ENCODE results near the gene PEAR1. TPM values are rescaled to one million over a fixed set of nuclear protein-coding genes. Genes with fewer than 3 reads are reported as not detected.

PEAR1 gene
- total RNA-seq, 2 experiments from 2014 or later, result not detected

GRCh38 chr1:156931211-156931952, 37.9 kb downstream of the PEAR1 start:
- Mint-ChIP-seq H3K9me3 (ENCODE audit: low read depth) (no peaks in the 10 kb centered on the region), H3K4me3 (no peak overlapping the region), H3K27me3 (peaks cover 36% of the 10 kb centered on the region), H3K4me1 (peaks cover 14% of the 10 kb centered on the region), H3K27ac (peak overlapping the region; percentile 37), H3K36me3 (ENCODE audit: low read depth) (no peaks in the 10 kb centered on the region)
- ChIA-PET CTCF (interaction anchor here (0.5 to 1.6 kb wide), 5 partner anchors 11 to 41 kb away, joined by 3 to 8 read pairs (median 4); no protein-coding TSS in a partner anchor), POLR2A (no interaction called here)
- DNase-seq, result peak; percentile 35
- ATAC-seq, result peak; percentile 50
- intact Hi-C loops (cut with DNase I, micrococcal nuclease), result no loop called here

GRCh38 chr1:156931974-156932710, 38.6 kb downstream of the PEAR1 start:
- no peak overlapping the region for H3K4me3 Mint-ChIP-seq
- peaks cover 14% of the 10 kb centered on the region for H3K4me1 Mint-ChIP-seq
- H3K9me3 Mint-ChIP-seq (ENCODE audit: low read depth), result no peaks in the 10 kb centered on the region
- peaks cover 29% of the 10 kb centered on the region for H3K27me3 Mint-ChIP-seq
- ChIA-PET POLR2A (no interaction called here), CTCF (interaction anchor here (0.5 to 2.6 kb wide), 5 partner anchors 10 to 42 kb away, joined by 3 to 10 read pairs (median 6); no protein-coding TSS in a partner anchor)
- intact Hi-C loops (cut with DNase I, micrococcal nuclease), result no loop called here
- ATAC-seq (no peak), DNase-seq (no peak)
- no peak overlapping the region for H3K27ac Mint-ChIP-seq
- H3K36me3 Mint-ChIP-seq (ENCODE audit: low read depth), result no peaks in the 10 kb centered on the region

- CTCF ChIA-PET, result interaction anchor here (0.9 to 2.6 kb wide), 3 partner anchors 8 to 42 kb away, joined by 3 to 10 read pairs (median 3); no protein-coding TSS in a partner anchor
- Mint-ChIP-seq H3K9me3 (ENCODE audit: low read depth) (no peaks in the 10 kb centered on the region), H3K4me3 (no peak overlapping the region)
These were observed 39.6 kb downstream of the PEAR1 start for GRCh38 chr1:156933136-156933535.

GRCh38 chr1:156935505-156936128, 42.1 kb downstream of the PEAR1 start:
- no peak overlapping the region for H3K27ac Mint-ChIP-seq
- intact Hi-C loops (cut with DNase I, micrococcal nuclease), result no loop called here
- DNase-seq (no peak), ATAC-seq (no peak)
- H3K4me3 Mint-ChIP-seq, result no peak overlapping the region
- no peaks in the 10 kb centered on the region for H3K9me3 Mint-ChIP-seq (ENCODE audit: low read depth)
- peaks cover 9% of the 10 kb centered on the region for H3K27me3 Mint-ChIP-seq
- CTCF ChIA-PET, result interaction anchor here (0.5 to 1.2 kb wide), 2 partner anchors 14 to 98 kb away, joined by 3 to 4 read pairs; no protein-coding TSS in a partner anchor
- H3K4me1 Mint-ChIP-seq, result peaks cover 6% of the 10 kb centered on the region
- H3K36me3 Mint-ChIP-seq (ENCODE audit: low read depth), result no peaks in the 10 kb centered on the region
- POLR2A ChIA-PET, result no interaction called here

More at GRCh38 chr1:156933136-156933535, 39.6 kb downstream of the PEAR1 start:
- Mint-ChIP-seq H3K4me1 (peaks cover 7% of the 10 kb centered on the region), H3K27me3 (peaks cover 22% of the 10 kb centered on the region), H3K27ac (no peak overlapping the region), H3K36me3 (ENCODE audit: low read depth) (no peaks in the 10 kb centered on the region)
- intact Hi-C loops (cut with DNase I, micrococcal nuclease), result no loop called here
- ATAC-seq (no peak), DNase-seq (no peak)
- POLR2A ChIA-PET, result interaction anchor here (0.6 kb wide), 1 partner anchor 36 kb away, joined by 4 read pairs; no protein-coding TSS in a partner anchor

- Mint-ChIP-seq H3K36me3 (ENCODE audit: low read depth) (no peaks in the 10 kb centered on the region), H3K9me3 (ENCODE audit: low read depth) (no peaks in the 10 kb centered on the region), H3K4me3 (no peak overlapping the region), H3K4me1 (peaks cover 4% of the 10 kb centered on the region), H3K27me3 (peaks cover 4% of the 10 kb centered on the region), H3K27ac (no peak overlapping the region)
- CTCF ChIA-PET, result interaction anchor here (0.5 to 1.2 kb wide), 3 partner anchors 10 to 101 kb away, joined by 3 to 5 read pairs (median 4); no protein-coding TSS in a partner anchor
- no peak for DNase-seq
- ATAC-seq, result no peak
- intact Hi-C loops (cut with DNase I, micrococcal nuclease), result no loop called here
- POLR2A ChIA-PET, result interaction anchor here (1.0 kb wide), 1 partner anchor 13 kb away, joined by 4 read pairs; no protein-coding TSS in a partner anchor
These were observed 42.7 kb downstream of the PEAR1 start for GRCh38 chr1:156936191-156936590.

GRCh38 chr1:156936721-156937220, 43.3 kb downstream of the PEAR1 start:
- no peak for ATAC-seq
- H3K4me1 Mint-ChIP-seq, result no peaks in the 10 kb centered on the region

GRCh38 chr1:156937883-156938282, 44.4 kb downstream of the PEAR1 start:
- H3K4me3 Mint-ChIP-seq, result no peak overlapping the region
- no peaks in the 10 kb centered on the region for H3K4me1 Mint-ChIP-seq
- ChIA-PET CTCF (interaction anchor here (0.7 to 0.8 kb wide), 2 partner anchors 10 to 18 kb away, joined by 3 to 4 read pairs; no protein-coding TSS in a partner anchor), POLR2A (no interaction called here)
- no peaks in the 10 kb centered on the region for H3K36me3 Mint-ChIP-seq (ENCODE audit: low read depth)
- intact Hi-C loops (cut with DNase I, micrococcal nuclease), result no loop called here
- no peak overlapping the region for H3K27ac Mint-ChIP-seq
- ATAC-seq, result no peak
- H3K27me3 Mint-ChIP-seq, result no peaks in the 10 kb centered on the region
- H3K9me3 Mint-ChIP-seq (ENCODE audit: low read depth), result no peaks in the 10 kb centered on the region
- DNase-seq, result no peak

More at GRCh38 chr1:156936721-156937220, 43.3 kb downstream of the PEAR1 start:
- DNase-seq, result no peak
- Mint-ChIP-seq H3K27me3 (no peaks in the 10 kb centered on the region), H3K27ac (no peak overlapping the region), H3K9me3 (ENCODE audit: low read depth) (no peaks in the 10 kb centered on the region), H3K36me3 (ENCODE audit: low read depth) (no peaks in the 10 kb centered on the region), H3K4me3 (no peak overlapping the region)
- intact Hi-C loops (cut with DNase I, micrococcal nuclease), result no loop called here
- ChIA-PET CTCF (interaction anchor here (0.5 to 1.2 kb wide), 3 partner anchors 10 to 100 kb away, joined by 3 to 5 read pairs (median 4); no protein-coding TSS in a partner anchor), POLR2A (interaction anchor here (1.0 kb wide), 1 partner anchor 12 kb away, joined by 4 read pairs; no protein-coding TSS in a partner anchor)

GRCh38 chr1:156938813-156939212, 45.3 kb downstream of the PEAR1 start:
- H3K27me3 Mint-ChIP-seq, result no peaks in the 10 kb centered on the region
- no peak overlapping the region for H3K27ac Mint-ChIP-seq
- ChIA-PET CTCF (no interaction called here), POLR2A (no interaction called here)
- intact Hi-C loops (cut with DNase I, micrococcal nuclease), result no loop called here
- DNase-seq (no peak), ATAC-seq (no peak)
- no peaks in the 10 kb centered on the region for H3K9me3 Mint-ChIP-seq (ENCODE audit: low read depth)
- no peaks in the 10 kb centered on the region for H3K36me3 Mint-ChIP-seq (ENCODE audit: low read depth)
- H3K4me1 Mint-ChIP-seq, result no peaks in the 10 kb centered on the region
- H3K4me3 Mint-ChIP-seq, result no peak overlapping the region

- intact Hi-C loops (cut with DNase I, micrococcal nuclease), result no loop called here
- H3K9me3 Mint-ChIP-seq (ENCODE audit: low read depth), result no peaks in the 10 kb centered on the region
- H3K4me3 Mint-ChIP-seq, result no peak overlapping the region
- ATAC-seq (no peak), DNase-seq (no peak)
- H3K36me3 Mint-ChIP-seq (ENCODE audit: low read depth), result no peaks in the 10 kb centered on the region
- POLR2A ChIA-PET, result no interaction called here
- H3K4me1 Mint-ChIP-seq, result no peaks in the 10 kb centered on the region
- no peak overlapping the region for H3K27ac Mint-ChIP-seq
- CTCF ChIA-PET, result no interaction called here
- H3K27me3 Mint-ChIP-seq, result no peaks in the 10 kb centered on the region
These were observed 46.3 kb downstream of the PEAR1 start for GRCh38 chr1:156939786-156940334.

GRCh38 chr1:156941675-156942074, 48.2 kb downstream of the PEAR1 start:
- Mint-ChIP-seq H3K36me3 (ENCODE audit: low read depth) (peaks cover 5% of the 10 kb centered on the region), H3K27ac (no peak overlapping the region), H3K4me3 (no peak overlapping the region), H3K4me1 (no peaks in the 10 kb centered on the region), H3K9me3 (ENCODE audit: low read depth) (no peaks in the 10 kb centered on the region), H3K27me3 (no peaks in the 10 kb centered on the region)
- intact Hi-C loops (cut with DNase I, micrococcal nuclease), result no loop called here
- ChIA-PET POLR2A (no interaction called here), CTCF (interaction anchor here (0.6 to 1.2 kb wide), 5 partner anchors 8 to 68 kb away, joined by 3 to 4 read pairs (median 3); no protein-coding TSS in a partner anchor)
- no peak for DNase-seq
- ATAC-seq, result no peak

- intact Hi-C loops (cut with DNase I, micrococcal nuclease), result no loop called here
- H3K4me1 Mint-ChIP-seq, result no peaks in the 10 kb centered on the region
- no peaks in the 10 kb centered on the region for H3K9me3 Mint-ChIP-seq (ENCODE audit: low read depth)
- POLR2A ChIA-PET, result no interaction called here
- DNase-seq (no peak), ATAC-seq (no peak)
- H3K36me3 Mint-ChIP-seq (ENCODE audit: low read depth), result peaks cover 5% of the 10 kb centered on the region
- H3K4me3 Mint-ChIP-seq, result no peak overlapping the region
- no peaks in the 10 kb centered on the region for H3K27me3 Mint-ChIP-seq
- no peak overlapping the region for H3K27ac Mint-ChIP-seq
- CTCF ChIA-PET, result interaction anchor here (0.7 to 1.2 kb wide), 3 partner anchors 10 to 25 kb away, joined by 3 to 4 read pairs (median 3); no protein-coding TSS in a partner anchor
These were observed 48.7 kb downstream of the PEAR1 start for GRCh38 chr1:156942176-156942575.
